ENCODE results near the gene SMYD1.

DNA sequence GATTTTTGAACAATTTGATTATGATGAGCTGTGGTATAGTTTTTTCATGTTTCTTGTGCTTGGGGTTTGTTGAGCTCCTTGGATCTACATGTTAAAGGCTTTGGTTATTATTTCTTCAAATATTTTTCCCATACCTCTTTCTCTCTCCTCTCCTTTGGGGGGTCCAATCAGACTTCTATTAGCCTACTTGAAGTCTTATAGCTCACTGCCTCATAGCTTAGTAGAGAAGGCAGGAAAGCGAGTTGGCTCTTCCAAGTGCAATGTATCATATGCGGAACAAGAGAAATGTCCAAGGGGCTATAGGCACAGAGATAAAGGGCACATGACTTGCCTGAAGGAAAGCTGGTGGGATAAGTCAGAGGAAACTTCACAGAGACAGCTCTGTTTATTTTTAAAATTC is 74.3 kb downstream of the SMYD1 start:
- TF ChIP-seq, protein P1, sequence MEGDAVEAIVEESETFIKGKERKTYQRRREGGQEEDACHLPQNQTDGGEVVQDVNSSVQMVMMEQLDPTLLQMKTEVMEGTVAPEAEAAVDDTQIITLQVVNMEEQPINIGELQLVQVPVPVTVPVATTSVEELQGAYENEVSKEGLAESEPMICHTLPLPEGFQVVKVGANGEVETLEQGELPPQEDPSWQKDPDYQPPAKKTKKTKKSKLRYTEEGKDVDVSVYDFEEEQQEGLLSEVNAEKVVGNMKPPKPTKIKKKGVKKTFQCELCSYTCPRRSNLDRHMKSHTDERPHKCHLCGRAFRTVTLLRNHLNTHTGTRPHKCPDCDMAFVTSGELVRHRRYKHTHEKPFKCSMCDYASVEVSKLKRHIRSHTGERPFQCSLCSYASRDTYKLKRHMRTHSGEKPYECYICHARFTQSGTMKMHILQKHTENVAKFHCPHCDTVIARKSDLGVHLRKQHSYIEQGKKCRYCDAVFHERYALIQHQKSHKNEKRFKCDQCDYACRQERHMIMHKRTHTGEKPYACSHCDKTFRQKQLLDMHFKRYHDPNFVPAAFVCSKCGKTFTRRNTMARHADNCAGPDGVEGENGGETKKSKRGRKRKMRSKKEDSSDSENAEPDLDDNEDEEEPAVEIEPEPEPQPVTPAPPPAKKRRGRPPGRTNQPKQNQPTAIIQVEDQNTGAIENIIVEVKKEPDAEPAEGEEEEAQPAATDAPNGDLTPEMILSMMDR (IDR thresholded peaks at IDR 0.05) = no peak
- TF ChIP-seq POLR2AphosphoS5 (IDR thresholded peaks at IDR 0.05) (no peak), POLR2A (IDR thresholded peaks at IDR 0.05) (no peak)

Data from stomach (tissue), 4 donors.